GM19452 (cell line): ENCODE measurements around the gene DEPDC1.
"Not testable (repeated sequence)": the region's sequence is repeated elsewhere in the genome, so short reads cannot be mapped to it uniquely, and the experiment has no call there.

Experiments
- ATAC-seq: cut with Tn5 transposase; IDR thresholded peaks from one replicate; pipeline ENCODE4 v1.9.1; 2021; ENCODE audit not compliant: unreplicated experiment

DEPDC1 gene

GRCh38 chr1:68479501-68479900 lies 17.4 kb downstream of the DEPDC1 start:
- no peak for ATAC-seq

DNA sequence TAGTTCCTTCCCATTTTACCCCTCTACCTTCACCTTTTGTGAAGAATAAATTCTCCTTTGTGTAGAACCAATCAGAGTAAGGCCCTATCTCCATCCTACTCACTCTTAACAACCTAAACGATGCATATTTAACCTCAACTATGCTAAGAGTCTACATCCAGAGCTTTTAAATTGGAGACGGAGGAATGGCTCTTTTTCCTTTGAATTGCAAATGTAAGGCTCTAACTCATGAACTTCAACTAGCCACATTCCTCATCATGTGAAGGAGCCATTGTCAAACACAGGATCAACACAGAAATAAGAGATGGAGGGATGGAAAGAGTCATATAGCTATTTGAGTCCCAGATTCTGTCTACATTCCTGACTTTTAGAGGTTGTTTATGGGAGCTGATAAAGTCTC lies 18.2 kb downstream of the DEPDC1 start:
- no peak for ATAC-seq

DNA sequence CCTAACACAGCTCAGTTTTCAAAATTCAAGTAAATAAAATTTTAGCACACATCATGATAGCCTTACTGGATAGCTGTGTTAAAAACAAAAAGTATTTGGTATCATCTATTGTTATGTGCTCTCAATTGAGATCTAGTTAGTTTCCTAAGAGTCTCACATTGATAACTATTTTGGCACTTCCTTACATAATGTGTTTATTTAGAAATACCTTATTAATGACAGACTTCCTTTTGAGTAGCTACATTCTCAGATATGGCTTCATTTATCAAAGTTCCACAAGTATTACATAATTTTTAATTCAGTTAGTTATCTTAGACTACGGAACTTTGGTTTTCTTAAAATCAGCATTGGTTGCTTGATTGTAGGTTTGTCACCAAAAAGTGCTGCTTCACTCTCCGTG lies 20.3 kb downstream of the DEPDC1 start:
- not testable (repeated sequence) for ATAC-seq

DNA sequence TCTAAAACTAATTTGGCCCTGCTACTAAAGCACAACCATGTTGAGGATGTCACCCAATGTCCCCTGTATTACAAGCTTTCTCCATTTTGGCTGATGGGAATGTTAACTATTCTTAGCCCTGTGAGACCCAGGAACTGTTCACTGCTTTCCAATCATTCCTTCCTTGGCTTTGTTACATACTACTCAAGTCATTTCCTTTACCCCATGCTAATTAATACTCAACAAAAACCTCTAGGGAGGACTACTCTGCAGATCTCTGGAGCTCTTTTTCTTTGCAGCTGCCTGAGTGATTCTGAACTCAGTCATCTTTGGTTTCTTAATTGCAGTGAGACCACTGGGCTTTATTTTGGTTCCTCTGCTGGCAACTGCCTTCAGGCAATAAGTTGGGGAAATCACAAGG lies 23.8 kb downstream of the DEPDC1 start:
- no peak for ATAC-seq

DNA sequence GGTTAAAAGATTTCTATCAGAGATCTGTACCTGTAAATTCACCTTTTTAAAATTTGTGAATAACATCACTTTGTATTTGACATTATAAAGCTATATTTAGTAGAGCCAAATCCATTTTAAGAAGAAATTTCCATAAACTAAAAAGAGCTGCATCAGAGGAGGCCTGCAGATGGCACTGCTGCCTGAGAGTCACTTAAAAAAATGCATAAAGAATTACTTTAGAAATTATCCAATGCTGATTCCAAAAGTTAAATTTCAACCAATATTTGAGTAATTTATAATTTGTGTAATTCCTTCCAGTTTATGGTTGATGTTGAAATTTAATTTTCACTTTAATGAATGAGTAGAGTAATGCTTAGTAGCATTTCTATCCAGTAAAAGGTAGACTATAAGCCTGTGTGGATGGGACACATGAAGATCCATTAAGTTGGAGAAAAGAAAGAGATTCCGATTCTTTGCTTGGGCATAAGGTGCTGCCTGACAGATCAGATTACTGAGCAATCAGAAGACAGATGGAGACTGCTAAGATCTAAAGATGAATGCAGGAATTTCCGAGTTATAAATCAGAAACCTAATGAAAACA lies 26.4 kb downstream of the DEPDC1 start:
- no peak for ATAC-seq

DNA sequence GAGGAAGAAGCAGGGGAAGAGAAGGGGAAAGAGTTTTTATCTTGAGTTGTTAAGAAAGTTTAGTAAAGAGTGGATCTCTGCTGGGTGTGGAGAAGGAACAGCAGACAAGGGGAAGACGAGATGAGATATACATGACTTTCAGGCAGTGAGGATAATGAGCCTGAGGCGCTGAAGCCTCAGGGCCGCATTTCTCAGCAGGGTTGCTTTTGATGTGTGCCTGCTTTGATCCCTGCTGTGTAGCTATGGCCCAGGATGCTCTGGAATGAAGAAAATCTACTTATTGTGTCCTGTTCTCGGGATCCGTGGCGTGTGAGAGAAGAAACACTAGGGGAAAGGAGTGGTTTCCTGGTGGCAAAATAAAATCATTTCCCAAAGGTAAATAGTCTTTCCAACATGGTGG lies 32.0 kb downstream of the DEPDC1 start:
- ATAC-seq = no peak

DNA sequence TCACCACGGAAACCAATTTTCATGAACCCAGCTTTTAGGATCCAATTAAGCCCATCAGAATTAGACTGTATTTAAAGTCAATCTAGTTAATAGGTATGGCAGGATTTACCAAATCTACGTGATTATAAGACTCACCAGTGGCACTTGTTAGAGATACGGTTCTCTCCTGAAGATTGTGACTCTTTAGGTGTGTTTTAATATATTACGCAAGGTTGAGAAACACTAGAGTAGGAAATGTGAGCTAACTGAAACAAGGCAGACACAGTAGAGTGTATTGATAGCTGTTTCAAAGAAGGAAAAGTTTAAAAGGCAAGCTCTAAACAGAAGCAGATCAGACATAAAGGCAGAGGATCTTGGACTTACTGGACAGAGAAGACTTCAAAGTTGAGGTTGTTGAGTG lies 35.9 kb downstream of the DEPDC1 start:
- ATAC-seq = no peak

- no peak for ATAC-seq
These were observed 37.1 kb downstream of the DEPDC1 start for GRCh38 chr1:68459796-68460195.

GRCh38 chr1:68459091-68459490 lies 37.8 kb downstream of the DEPDC1 start:
- ATAC-seq = no peak

DNA sequence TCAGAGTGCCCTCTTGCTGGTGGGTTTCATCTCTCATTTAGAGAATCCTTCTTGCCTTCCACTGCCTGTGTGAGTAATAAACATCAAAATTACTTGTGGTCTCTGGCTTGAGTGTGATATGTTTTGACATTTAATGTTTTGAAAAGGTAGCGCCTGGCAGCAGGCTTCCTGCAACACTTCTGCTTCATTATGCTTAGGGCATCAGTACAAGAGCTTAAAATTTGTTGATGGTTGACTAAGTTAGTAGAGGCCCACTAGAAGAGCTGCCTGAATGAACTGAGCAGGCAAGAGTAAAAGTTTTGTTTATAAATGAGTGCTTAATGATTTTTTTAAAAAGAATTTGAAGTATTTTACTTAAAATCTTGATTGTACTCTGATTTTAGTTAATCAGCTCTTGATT lies 40.7 kb downstream of the DEPDC1 start:
- no peak for ATAC-seq

DNA sequence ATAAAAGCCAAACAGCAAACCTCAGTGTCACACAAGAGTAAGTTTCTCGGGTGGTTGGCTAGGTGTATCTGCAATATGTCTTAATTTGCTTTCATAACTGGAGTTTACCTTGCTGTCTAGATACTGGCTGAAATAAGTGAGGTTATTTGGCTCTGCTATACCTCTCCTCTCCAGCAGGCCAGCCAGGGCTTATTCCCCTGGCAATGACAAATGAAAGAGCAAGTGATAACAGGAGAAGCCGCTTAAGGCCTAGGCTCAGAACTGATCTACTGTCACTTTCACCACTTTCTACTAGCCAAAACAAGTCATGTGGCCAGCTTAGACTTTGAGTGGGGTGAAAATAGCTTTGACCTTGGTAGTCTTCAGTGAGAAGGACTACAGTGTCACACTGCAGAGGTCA lies 42.3 kb downstream of the DEPDC1 start:
- ATAC-seq = no peak

DNA sequence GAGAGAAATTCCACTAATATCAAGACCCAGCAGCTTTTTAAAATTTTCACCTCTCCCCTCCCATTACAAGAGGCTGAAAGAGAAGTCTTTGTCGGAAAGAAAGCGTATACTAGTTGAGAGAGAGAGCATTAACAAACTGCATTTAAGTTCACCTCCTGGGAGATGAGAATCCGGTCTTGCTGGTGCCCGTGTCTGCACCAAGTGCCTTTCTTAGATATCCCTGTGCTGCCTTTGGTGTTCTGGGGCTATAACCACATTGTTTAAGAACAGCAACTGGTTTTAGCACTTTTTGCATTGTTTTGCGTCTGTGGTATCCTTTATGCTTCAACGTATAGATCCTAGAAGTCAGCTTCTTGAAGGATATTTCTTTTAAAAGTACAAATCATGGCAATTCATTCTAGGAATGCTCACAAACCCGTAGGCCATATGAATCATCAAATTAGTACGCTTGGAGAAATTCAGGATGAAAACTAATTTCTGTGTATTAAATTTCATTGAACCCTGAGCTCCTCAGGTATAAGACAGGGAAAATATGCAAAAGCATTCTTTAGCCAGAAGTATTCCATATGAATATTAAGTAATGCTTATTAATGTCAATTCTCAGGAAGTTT lies 43.7 kb downstream of the DEPDC1 start:
- no peak for ATAC-seq

DNA sequence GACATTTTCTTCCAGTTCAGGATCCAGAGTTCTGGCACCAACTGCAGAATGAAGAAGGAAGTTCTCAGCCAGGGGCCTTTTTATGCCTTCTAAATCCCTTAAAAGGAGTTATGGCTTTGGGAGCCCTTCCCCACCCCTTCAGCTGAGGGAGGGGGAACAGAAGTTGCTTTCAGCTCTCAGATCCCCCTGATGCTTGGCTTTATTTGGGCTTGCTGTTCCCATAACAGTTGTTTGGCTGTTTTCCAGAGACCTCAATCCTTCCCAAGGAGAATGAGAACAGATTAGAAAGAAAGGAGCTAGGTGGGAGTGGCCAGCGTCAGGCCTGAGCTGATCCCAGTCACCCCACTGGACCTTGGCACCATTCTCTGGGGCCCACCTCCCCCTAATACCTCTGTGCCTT lies 47.0 kb downstream of the DEPDC1 start, which contains the start of gene RPE65:
RPE65 (minus strand) TSS at position 54 of the 400 bp plus-strand sequence; CDS start at position 5, 49 bp downstream.
- ATAC-seq = no peak

GRCh38 chr1:68448365-68448764 lies 48.5 kb downstream of the DEPDC1 start:
- no peak for ATAC-seq

- no peak for ATAC-seq
These were observed 51.2 kb downstream of the DEPDC1 start for GRCh38 chr1:68445709-68446108.

- peak; percentile 88 for ATAC-seq
These were observed 53.9 kb downstream of the DEPDC1 start for GRCh38 chr1:68442822-68443556.

DNA sequence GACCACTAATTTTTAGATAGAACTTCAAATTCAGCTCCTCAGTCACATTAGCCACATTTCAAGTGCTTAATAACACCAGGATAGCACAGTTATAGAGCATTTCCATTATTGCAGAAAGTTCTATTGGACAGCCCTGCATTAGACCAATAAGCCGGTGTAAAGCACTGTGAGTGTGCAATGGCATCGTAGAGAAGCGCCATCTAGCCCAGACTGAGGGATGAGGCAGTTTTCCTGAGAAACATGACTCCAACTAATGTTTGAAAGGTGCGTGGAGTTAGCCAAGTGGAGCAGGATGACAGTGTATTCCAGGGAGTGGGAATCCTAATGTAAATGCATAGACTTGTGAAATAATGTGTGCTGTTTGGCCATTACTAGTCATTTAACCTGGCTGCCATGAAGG lies 54.9 kb downstream of the DEPDC1 start:
- ATAC-seq = no peak

DNA sequence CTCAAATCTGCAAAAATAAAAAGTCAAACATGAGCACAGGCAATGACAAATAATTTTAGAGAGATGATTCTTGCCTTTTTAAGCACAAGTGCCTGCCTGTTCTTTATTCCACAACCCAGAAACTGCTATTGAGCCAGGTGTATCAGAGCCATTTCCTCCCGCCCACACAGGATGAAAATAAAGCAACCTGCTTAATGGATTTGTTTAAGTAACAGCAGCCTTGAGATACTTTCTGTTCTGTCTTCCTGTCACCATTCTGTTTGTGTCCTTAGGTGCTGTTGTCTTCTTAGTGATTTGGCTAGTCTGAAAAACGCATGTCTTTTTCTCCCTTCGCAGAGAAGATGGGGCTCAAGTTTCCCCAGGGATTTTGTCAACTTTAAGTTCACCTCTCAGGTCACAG lies 58.6 kb downstream of the DEPDC1 start:
- no peak for ATAC-seq

DNA sequence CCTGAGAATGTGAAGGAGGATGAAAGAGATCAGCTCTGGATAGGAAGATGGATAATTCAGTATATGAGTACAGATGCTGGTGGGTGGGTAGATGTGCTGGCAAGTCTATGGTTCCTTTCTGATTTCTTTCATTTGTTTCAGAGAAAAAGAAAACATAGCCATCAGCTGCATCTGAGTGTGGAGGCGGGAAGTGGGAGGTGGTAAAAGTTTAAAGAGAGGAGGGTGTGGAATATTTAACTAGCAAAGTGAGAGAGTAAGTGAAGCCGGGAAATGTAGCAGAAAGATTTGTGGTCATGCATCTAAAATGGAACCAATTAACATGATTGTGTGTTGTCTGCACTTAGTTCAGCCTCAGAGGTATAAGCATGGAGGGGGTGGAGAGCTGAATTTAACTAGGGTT lies 63.5 kb downstream of the DEPDC1 start:
- no peak for ATAC-seq

GRCh38 chr1:68431076-68431475 lies 65.8 kb downstream of the DEPDC1 start:
- no peak for ATAC-seq

- no peak for ATAC-seq
These were observed 67.6 kb downstream of the DEPDC1 start for GRCh38 chr1:68429233-68429808.

DNA sequence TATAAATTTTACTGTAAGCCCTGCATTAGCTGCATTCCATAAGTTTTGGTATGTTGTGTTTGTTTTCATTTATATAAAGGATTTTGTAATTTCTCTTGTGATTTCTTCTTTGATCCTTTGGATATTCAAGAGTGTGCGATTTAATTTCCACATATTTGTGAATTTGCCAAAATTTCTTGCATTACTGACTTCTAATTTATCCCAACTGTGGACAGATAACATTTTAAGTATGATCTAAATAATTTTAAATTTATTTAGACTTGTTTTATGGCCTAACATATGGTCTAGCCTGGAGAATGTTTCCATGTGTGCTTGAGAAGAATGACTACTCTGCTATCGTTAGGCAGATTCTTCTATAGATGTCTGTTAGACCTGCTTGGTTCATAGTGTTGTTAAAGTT lies 70.3 kb downstream of the DEPDC1 start:
- no peak for ATAC-seq
